Upper lobe of left lung (tissue), 6 donors: ENCODE measurements around the gene ADGRV1. TPM values are rescaled to one million over a fixed set of nuclear protein-coding genes. Genes with fewer than 3 reads are reported as not detected.
A peak's percentile ranks its signal among the peaks of the same experiment; 100 is the strongest.

ENCODE experiments used
- ATAC-seq, 2 donors: fragments of 200-7000 bp; cut with Tn5 transposase; one replicate each; pipeline ENCODE4 v1.9.1; 2022; ENCODE audit warnings: mild to moderate bottlenecking in 2 of 2, moderate library complexity in 2 of 2; ENCODE audit not compliant: low FRiP score in 2 of 2
- DNase-seq, 2 donors: peaks; one replicate each; pipeline ENCODE4 v3.0.0-alpha.2; 2019 to 2020
- H3K27ac ChIP-seq, 4 donors: fragments of 200-600 bp; sonication (generic); one replicate each; pipeline ENCODE4 v1.5.1; 2016 to 2019
- H3K27me3 ChIP-seq, 4 donors: fragments of 200-600 bp; sonication (generic); one replicate each; pipeline ENCODE4 v1.5.1; 2017 to 2019
- H3K36me3 ChIP-seq, 4 donors: fragments of 200-600 bp; sonication (generic); one replicate each; pipeline ENCODE4 v1.5.1; 2016 to 2019
- H3K4me1 ChIP-seq, 4 donors: fragments of 200-600 bp; sonication (generic); one replicate each; pipeline ENCODE4 v1.5.1; 2018 to 2019
- H3K4me3 ChIP-seq, 4 donors: fragments of 200-600 bp; sonication (generic); one replicate each; pipeline ENCODE4 v1.5.1; 2017 to 2019; ENCODE audit warnings: mild to moderate bottlenecking in 2 of 4, moderate library complexity in 1 of 4
- H3K9me3 ChIP-seq, 4 donors: fragments of 200-600 bp; sonication (generic); one replicate each; pipeline ENCODE4 v1.5.1; 2018 to 2019
- CTCF ChIP-seq, 6 experiments: fragments of 450-650 bp in 4 of 6; fragments of 200-600 bp in 2 of 6; sonication (generic) in 2 of 6; IDR thresholded peaks; one replicate each; pipeline ENCODE4 v1.5.1; 2016 to 2019; ENCODE audit warnings: antibody characterized with exemption in 6 of 6
- EP300 ChIP-seq, 4 donors: sonication (generic); formaldehyde crosslinking; IDR thresholded peaks; one replicate each; pipeline ENCODE4 v1.5.1; 2017; ENCODE audit warnings: antibody characterized with exemption in 4 of 4, control low read depth in 2 of 4
- POLR2A ChIP-seq, 4 donors: fragments of 450-650 bp; IDR thresholded peaks; one replicate each; pipeline ENCODE4 v1.5.1; 2016 to 2017; ENCODE audit warnings: antibody characterized with exemption in 4 of 4, mild to moderate bottlenecking in 2 of 4
- POLR2AphosphoS5 ChIP-seq, 2 donors: sonication (generic); formaldehyde crosslinking; IDR thresholded peaks; one replicate each; pipeline ENCODE4 v1.5.1; 2017; ENCODE audit warnings: antibody characterized with exemption in 2 of 2
- WGBS, 2 donors: methylation state at CpG; one replicate each; pipeline ENCODE4 v1.1.5; 2017 to 2018; 5-methylcytosine and 5-hydroxymethylcytosine counted together
- total RNA-seq, 6 donors: library from RNA; depleted of rRNA in 4 of 6; stranded (reverse); fragments of >200 nt in 4 of 6; gene quantifications; one replicate each; pipeline versions ENCODE4 v1.1.0 to v1.2.1, GENCODE V29; 2016 to 2021
- donor health status: DM: no; HTN: no; CAD: no; lungs with moderate emphysema.
- donor health status: DM: no; HTN: yes; CAD: no; lungs with severe emphysema.

ADGRV1 gene
- total RNA-seq, 6 donors from 2014 or later: 22.3 to 129 (median 60.4) TPM

DNA sequence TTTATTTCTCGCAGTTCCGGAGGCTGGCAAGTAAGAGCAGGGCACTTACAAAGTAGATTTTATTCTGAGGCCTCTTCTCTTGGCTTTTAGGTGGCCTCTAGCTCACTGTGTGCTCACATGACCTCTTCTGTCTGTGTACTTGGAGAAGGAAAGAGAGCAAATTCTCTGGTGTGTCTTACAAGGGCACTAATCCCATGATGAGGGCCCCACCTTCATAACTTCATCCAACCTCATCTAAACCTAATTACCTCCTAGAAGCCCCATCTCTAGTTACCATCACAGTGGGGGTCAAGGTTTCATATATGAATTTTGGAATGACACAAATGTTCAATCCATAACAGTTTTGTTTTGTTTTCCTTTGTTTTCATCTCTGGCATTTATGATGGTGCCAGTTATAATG, 376.1 kb downstream of the ADGRV1 start:
- Histone ChIP-seq H3K4me3 (no peak overlapping the region), H3K27ac (peak overlapping the region in 2 of 4 donors; percentile 51 to 63), H3K36me3 (no peaks in the 10 kb centered on the region), H3K27me3 (no peaks in the 10 kb centered on the region), H3K4me1 (peaks cover 4 to 11% (median 8%) of the 10 kb centered on the region in 4 donors), H3K9me3 (peaks cover 0 to 3% (median 0%) of the 10 kb centered on the region in 4 donors)
- ATAC-seq: no peak
- 96 to 97% methylated on average over 2 of the region's 2 CpGs for WGBS, 2 donors
- DNase-seq: no peak
- TF ChIP-seq POLR2A (IDR thresholded peaks at IDR 0.05) (no peak), POLR2AphosphoS5 (IDR thresholded peaks at IDR 0.05) (no peak)

GRCh38 chr5:90939211-90939610, 380.6 kb downstream of the ADGRV1 start:
- Histone ChIP-seq H3K27me3 (no peaks in the 10 kb centered on the region), H3K36me3 (no peaks in the 10 kb centered on the region), H3K4me1 (no peaks in the 10 kb centered on the region), H3K4me3 (no peak overlapping the region), H3K27ac (no peak overlapping the region), H3K9me3 (peaks cover 0 to 3% (median 0%) of the 10 kb centered on the region in 4 donors)
- TF ChIP-seq POLR2AphosphoS5 (IDR thresholded peaks at IDR 0.05): no peak
- TF ChIP-seq POLR2A (IDR thresholded peaks at IDR 0.05): no peak
- TF ChIP-seq EP300 (IDR thresholded peaks at IDR 0.05): no peak
- no peak for TF ChIP-seq CTCF (IDR thresholded peaks at IDR 0.05)
- WGBS, 2 donors: 59 to 64% methylated on average over 2 of the region's 2 CpGs
- DNase-seq (no peak), ATAC-seq (no peak)

- ATAC-seq (no peak), DNase-seq (peak in 1 of 2 donors; percentile 26)
- no peaks in the 10 kb centered on the region for H3K9me3 ChIP-seq
- no peaks in the 10 kb centered on the region for H3K36me3 ChIP-seq
- 23 to 26% methylated on average over 1 of the region's 1 CpG for WGBS, 2 donors
- H3K27me3 ChIP-seq: no peaks in the 10 kb centered on the region
- H3K4me3 ChIP-seq: no peak overlapping the region
- H3K27ac ChIP-seq: no peak overlapping the region
- TF ChIP-seq POLR2A (IDR thresholded peaks at IDR 0.05) (no peak), EP300 (IDR thresholded peaks at IDR 0.05) (no peak), CTCF (IDR thresholded peaks at IDR 0.05) (no peak), POLR2AphosphoS5 (IDR thresholded peaks at IDR 0.05) (no peak)
- no peaks in the 10 kb centered on the region for H3K4me1 ChIP-seq
Measured at GRCh38 chr5:90940227-90940995, 381.8 kb downstream of the ADGRV1 start.

GRCh38 chr5:90941002-90941720, 382.6 kb downstream of the ADGRV1 start:
- Histone ChIP-seq H3K27me3 (no peaks in the 10 kb centered on the region), H3K9me3 (no peaks in the 10 kb centered on the region), H3K4me1 (no peaks in the 10 kb centered on the region), H3K36me3 (no peaks in the 10 kb centered on the region), H3K27ac (no peak overlapping the region), H3K4me3 (no peak overlapping the region)
- ATAC-seq (no peak), DNase-seq (no peak)
- WGBS, 2 donors: 59 to 60% methylated on average over 1 of the region's 1 CpG
- TF ChIP-seq POLR2AphosphoS5 (IDR thresholded peaks at IDR 0.05) (no peak), CTCF (IDR thresholded peaks at IDR 0.05) (no peak), EP300 (IDR thresholded peaks at IDR 0.05) (no peak), POLR2A (IDR thresholded peaks at IDR 0.05) (no peak)

DNA sequence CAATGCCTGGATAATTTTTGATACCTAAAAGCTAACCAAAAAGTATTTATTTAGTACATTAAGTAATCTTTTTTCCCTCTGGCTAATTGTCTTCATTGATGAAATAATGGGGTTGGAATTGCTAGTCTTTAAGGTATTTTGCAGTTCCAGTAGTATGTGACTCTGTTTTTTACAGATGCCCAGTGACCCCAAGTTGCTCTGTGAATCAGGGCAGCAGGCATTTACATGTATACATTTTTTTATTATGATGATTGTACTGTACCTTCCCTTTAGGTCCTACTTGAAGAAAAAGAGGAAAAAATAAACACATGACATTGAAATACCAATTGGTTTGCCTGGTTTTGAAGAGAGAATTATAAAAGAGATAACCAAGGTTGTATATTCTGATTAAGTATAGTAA, 385.5 kb downstream of the ADGRV1 start:
- H3K27ac ChIP-seq: no peak overlapping the region

More for the DNA sequence above, 385.5 kb downstream of the ADGRV1 start:
- TF ChIP-seq CTCF (IDR thresholded peaks at IDR 0.05): no peak
- no peak for TF ChIP-seq POLR2AphosphoS5 (IDR thresholded peaks at IDR 0.05)
- no peak for TF ChIP-seq POLR2A (IDR thresholded peaks at IDR 0.05)
- H3K9me3 ChIP-seq: no peaks in the 10 kb centered on the region
- H3K36me3 ChIP-seq: no peaks in the 10 kb centered on the region
- ATAC-seq: no peak
- no peak overlapping the region for H3K4me3 ChIP-seq
- DNase-seq: no peak
- no peaks in the 10 kb centered on the region for H3K27me3 ChIP-seq
- H3K4me1 ChIP-seq: no peaks in the 10 kb centered on the region
